Measurements from ENCODE around the gene MAP1LC3A.
A peak's percentile ranks its signal among the peaks of the same experiment; 100 is the strongest.
"Not testable (repeated sequence)": the region's sequence is repeated elsewhere in the genome, so short reads cannot be mapped to it uniquely, and the experiment has no call there.

The MAP1LC3A gene

DNA sequence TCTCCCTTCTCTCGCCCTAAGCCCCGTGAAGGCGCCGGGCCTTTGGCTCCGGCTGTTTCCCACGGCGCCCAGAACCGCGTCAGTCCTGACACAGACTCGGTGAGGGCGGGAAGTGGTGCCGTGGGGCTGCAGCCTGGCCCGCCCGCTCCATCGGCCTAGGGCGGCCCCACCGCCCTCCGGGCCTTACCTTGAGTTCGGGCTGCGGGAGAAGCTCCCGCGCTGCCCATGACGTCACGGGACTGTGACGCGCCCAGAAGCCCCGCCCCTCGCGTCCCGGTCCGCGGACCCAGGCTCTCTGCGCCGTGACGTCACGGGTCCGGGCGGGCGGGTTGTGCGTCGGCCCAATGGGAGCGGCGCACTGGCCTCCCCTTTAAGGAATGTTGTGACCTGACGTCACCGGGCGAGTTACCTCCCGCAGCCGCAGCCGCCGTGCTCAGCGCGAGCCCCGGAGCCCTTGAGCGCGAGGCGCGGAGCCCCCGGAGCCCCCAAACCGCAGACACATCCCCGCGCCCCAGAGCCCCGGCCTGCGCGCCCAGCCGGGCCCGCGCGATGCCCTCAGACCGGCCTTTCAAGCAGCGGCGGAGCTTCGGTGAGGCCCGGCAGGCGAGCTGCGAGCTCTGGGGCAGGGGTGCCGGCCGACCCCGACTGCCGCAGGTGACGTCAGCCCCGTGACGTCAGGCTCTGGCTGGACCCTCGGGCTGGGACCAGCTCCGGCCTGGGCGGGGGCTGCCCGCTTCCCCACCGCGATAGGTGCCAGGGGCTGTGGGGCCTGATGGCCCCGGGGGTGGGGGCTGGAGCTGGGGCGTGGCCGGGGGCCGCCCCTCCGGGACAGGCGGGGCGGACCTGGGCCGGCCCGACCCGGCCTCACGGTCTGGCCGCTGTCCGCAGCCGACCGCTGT is at the start of gene MAP1LC3A:
Gene MAP1LC3A (plus strand): TSS at position 399 of the 899 bp plus-strand sequence. CDS start 151 bp downstream, at position 550.
- peak; percentile 65 for DNase-seq (ENCODE audit: low read depth)

DNA sequence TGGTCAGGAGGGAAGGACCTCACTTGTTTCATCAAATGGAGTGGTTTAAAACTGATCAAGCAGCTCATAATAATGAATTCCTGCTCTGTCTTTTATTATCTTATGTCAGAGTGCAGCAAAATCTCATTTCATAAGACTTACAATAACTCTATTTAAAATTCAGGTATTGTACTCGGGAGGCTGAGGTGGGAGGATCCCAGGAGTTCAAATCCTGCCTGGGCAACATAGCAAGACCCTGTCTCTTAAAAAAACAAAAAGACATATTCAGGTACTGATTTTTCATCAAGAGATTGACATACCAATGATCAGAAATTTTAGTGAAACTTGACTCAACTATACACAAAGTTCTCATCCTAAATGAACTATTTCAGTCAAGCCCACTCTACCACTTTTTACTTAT is 47.9 kb upstream of the MAP1LC3A start:
- DNase-seq (ENCODE audit: low read depth): no peak

DNA sequence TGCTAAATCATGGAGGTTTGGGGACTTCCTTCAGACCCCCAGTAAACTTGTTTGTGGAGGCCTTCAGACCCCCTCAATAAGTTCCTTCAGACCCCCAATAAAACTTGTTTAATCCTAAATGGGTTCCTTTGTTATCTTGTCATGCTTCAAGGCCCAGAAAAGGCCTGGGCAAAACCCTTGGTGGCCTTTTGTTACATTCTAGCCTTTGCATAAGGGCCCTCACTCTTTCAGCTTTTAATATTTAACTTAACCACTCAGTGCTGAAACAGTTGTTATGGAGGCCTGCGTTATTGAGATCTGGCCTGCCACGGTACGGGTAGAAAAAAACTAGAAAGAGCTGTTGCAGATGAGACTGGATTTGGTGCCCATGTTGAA is 46.6 kb upstream of the MAP1LC3A start:
- no peak for DNase-seq (ENCODE audit: low read depth)

GRCh38 chr20:34512266-34512954 is 46.1 kb upstream of the MAP1LC3A start:
- DNase-seq (ENCODE audit: low read depth): no peak

DNA sequence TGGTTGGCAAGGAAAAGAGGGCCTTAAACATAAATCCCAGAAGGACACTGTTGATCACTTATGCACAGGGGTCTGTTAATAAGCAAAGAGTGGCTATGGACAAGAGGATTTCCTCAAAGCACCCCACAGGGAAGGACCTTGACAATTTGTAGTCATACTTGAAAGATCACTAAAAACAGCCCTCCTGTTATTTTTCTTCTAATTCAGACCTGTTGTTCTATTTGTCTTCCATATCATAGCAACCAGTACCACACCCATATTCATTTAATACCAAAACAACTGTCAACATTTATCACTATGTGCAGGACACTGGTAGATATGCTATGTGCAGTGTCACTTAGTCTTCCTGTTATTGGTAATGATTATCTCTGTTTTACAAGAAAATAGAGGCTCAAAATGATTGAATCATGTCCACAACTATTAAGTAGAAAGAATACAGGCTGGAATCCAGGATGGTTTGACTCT is 45.5 kb upstream of the MAP1LC3A start:
- no peak for DNase-seq (ENCODE audit: low read depth)

DNA sequence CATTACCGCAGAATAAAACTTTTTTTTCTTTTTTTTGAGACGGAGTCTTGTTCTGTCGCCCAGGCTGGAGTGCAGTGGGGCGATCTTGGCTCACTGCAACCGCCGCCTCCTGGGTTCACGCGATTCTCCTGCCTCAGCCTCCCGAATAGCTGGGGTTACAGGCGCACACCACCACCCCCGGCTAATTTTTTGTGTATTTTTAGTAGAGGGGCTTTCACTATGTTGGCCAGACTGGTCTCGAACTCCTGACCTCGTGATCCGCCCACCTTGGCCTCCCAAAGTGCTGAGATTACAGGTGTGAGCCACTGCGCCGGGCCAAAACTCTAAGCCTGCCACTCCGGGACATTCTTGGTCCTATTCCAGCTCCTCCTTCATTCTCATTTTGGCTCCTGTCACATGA is 44.5 kb upstream of the MAP1LC3A start:
- DNase-seq (ENCODE audit: low read depth): not testable (repeated sequence)

- no peak for DNase-seq (ENCODE audit: low read depth)
Observed at GRCh38 chr20:34514897-34515483, 43.5 kb upstream of the MAP1LC3A start.

GRCh38 chr20:34515484-34516246 is 42.9 kb upstream of the MAP1LC3A start:
- no peak for DNase-seq (ENCODE audit: low read depth)

DNA sequence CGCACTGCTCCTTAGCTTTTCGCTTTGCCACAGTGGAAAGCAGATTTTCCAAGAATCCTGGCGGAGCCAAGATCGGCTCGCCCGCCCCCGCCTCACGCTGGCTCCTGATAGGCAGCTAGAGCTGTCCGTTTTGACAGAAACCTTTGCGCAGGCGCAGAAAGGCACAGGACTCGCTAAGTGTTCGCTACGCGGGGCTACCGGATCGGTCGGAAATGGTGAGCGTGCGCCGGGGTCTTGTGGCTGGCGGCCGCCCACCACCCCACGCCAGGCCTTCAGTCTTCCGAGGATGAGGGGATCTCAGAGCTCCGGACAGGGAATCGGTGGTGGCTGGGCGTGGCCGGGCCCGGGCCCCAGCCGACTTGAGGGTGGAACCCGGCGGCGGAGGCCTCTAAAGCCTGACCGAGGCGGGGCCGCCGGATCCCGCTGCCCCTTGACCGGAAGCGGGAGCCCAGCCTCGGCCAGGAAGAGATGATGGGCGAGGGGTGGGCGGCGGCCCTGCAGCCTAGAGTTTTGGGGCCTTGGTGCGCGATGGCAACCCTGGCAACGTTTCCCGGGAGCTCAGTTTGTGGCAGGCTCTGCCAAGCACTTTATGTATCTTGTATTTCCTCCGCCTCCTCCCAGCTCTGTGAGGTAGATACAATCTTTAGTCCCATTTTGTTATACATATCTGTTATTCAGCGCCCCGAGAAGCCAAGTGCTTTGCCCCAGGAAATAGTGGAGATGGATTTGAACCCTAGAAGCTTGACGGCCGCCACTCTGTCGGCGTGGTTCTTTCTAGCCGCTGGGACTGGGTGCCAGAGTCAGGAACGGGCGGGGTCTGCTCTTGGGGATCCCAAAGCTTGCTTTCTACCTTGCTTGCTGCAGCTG is 42.0 kb upstream of the MAP1LC3A start, which contains the start of gene DYNLRB1:
Gene DYNLRB1 (plus strand): TSS at position 176 of the 867 bp plus-strand sequence. CDS start 37 bp downstream, at position 213.
- peak; percentile 85 for DNase-seq (ENCODE audit: low read depth)

DNA sequence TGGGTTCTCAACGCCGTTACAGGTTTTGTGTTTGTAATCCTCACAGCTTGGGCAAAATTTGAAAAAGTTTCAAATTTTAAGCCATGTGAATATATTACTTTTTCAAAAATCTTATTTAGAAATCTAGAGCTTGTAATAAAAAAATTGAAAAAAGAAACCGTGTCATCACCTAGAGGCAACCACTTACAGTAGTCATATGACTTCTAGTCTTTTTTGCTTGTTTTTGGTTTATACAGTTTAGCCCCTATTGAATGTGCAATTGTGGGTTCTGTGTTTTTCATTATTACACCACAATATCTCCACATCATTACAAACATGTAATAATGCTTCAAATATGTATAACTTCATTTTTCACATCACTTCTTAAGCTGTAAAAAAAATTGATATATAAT is 41.4 kb upstream of the MAP1LC3A start:
- no peak for DNase-seq (ENCODE audit: low read depth)

- not testable (repeated sequence) for DNase-seq (ENCODE audit: low read depth)
Observed at GRCh38 chr20:34518863-34519262, 39.7 kb upstream of the MAP1LC3A start.

DNA sequence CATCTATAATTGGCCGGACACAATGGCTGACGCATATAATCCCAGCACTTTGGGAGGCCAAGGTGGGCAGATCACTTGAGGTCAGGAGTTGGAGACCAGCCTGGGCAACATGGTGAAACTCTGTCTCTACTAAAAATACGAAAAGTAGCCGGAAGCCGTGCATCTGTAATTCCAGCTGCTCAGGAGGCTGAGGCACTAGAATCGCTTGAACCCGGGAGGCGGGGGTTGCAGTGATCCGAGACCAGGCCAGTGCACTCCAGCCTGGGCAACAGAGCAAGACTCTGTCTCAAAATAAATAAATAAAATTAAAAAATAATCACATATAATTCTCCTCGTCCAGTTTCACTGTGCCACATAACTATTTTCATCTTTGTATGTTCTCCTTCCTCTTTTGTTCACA is 38.7 kb upstream of the MAP1LC3A start:
- DNase-seq (ENCODE audit: low read depth): not testable (repeated sequence)

DNA sequence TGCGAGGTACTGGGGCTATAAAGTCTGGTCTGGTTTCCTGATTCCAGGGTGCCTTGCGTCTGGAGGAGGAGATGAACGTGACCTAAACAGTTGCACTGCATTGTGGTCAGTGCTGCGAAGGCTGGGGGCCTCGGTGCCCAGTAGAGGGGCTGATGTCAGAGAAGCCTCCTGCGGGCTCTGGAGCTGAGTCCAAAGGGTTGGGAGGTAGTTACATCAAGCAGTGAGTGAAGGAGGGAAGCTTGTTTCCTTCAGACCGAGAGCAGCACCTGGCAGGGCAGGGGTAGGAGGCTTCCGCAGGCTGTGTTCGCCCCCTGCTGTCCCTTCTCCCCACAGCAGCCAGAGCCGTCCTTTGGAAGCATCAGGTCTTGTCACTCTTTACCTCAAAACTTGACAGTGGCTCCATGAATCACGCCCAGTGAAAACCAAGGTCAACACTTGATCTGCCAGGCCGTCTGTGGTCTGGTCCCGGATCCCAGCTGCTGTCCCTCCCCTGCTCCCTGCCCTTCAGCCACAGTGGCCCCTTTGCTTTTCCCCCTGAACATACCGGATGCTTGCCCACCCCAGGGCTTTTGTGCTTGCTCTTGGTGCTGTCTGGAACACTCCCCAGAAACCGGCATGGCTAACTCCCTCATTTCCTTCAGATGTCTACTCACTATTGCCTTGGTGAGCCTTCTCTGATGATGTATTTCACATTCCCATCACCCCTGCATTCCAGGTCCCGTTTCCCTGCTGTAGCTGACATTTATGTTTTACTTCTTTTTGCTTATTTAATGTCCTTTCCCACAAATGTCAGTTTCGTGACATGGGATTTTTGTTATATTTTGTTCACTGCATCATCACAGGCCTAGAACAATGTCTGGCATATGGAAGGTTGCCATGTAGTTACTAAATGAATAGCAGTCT is 35.3 kb upstream of the MAP1LC3A start:
- no peak for DNase-seq (ENCODE audit: low read depth)

GRCh38 chr20:34524426-34524825 is 34.1 kb upstream of the MAP1LC3A start:
- no peak for DNase-seq (ENCODE audit: low read depth)

DNA sequence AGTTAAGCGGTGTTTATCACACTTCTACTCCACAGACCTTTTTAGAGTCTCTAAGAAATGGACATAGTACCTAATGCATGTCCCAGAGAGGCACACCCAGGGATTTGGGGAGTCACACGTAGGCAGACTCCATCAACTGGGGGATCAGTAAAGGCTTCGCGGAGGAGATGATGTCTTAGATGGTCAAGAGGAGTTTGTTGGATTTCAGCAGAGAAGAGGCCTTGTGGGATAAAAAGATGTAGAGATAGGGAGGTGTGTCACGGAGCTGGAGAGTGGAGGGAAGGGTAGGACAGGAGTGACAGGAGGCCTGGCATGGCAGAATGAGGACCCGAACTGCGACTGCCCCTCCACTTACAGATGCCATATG is 33.2 kb upstream of the MAP1LC3A start:
- no peak for DNase-seq (ENCODE audit: low read depth)

DNA sequence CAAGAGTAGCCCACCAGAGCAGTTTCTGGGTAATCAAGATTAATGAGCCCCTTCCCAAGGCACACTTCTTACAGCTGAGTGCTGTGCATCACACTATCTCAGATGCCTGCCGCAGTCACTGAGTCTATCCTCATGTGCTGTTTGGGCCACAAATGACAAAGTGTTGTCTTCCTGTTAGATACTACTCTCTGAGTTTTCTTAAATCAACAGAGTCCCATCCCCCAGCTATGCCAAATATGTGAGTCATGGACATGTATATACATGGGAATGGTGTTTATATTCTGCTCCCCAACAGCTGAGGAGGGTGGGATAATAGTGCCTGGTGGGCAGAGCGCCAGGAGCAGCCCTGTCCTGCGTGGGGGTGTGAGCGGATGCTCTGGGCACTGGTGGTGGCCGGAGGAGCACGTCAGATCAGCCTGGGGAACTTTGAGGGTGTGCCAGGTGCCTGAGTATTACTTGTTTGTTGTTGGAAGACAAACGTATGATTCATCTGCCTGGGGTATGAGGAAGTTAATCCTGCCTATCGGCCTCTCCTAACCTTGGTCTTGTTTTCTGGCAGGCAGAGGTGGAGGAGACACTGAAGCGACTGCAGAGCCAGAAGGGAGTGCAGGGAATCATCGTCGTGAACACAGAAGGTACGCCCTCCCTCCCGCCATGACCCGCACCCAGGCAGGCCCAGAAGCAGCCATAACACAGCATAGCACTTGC is 32.7 kb upstream of the MAP1LC3A start:
- DNase-seq (ENCODE audit: low read depth): peak; percentile 98

GRCh38 chr20:34526466-34526865 is 32.1 kb upstream of the MAP1LC3A start:
- no peak for DNase-seq (ENCODE audit: low read depth)

- no peak for DNase-seq (ENCODE audit: low read depth)
Observed at GRCh38 chr20:34527016-34527415, 31.5 kb upstream of the MAP1LC3A start.

GRCh38 chr20:34528921-34529297 is 29.6 kb upstream of the MAP1LC3A start:
- no peak for DNase-seq (ENCODE audit: low read depth)

Measured in HS-5 (cell line).